Left lung (tissue), 10 donors: Measurements from ENCODE around the gene OR2A42. TPM values are rescaled to one million over a fixed set of nuclear protein-coding genes. Genes with fewer than 3 reads are reported as not detected.
A peak's percentile ranks its signal among the peaks of the same experiment; 100 is the strongest.
"Not testable (repeated sequence)": the region's sequence is repeated elsewhere in the genome, so short reads cannot be mapped to it uniquely, and the experiment has no call there.

ENCODE experiments used
- ATAC-seq: fragments of 200-7000 bp; cut with Tn5 transposase; one replicate; pipeline ENCODE4 v1.9.1; 2020; ENCODE audit warnings: moderate library complexity
- DNase-seq, 4 donors: peaks; one replicate each; pipeline ENCODE4 v3.0.0-alpha.2; 2013 to 2020
- H3K27ac ChIP-seq, 2 donors: fragments of 200-600 bp; sonication (generic) in 1 of 2; one replicate each; pipeline versions ENCODE4 v1.5.0 to v1.8.0; 2020 to 2021
- H3K27me3 ChIP-seq, 2 donors: fragments of 200-600 bp; sonication (generic) in 1 of 2; one replicate each; pipeline versions ENCODE4 v1.5.0 to v1.8.0; 2020 to 2021
- H3K36me3 ChIP-seq, 2 donors: fragments of 200-600 bp; sonication (generic) in 1 of 2; one replicate each; pipeline versions ENCODE4 v1.5.0 to v1.8.0; 2020 to 2021
- H3K4me1 ChIP-seq, 2 donors: fragments of 200-600 bp; one replicate each; pipeline ENCODE4 v1.8.0; 2021
- H3K4me3 ChIP-seq, 2 donors: fragments of 200-600 bp; sonication (generic) in 1 of 2; one replicate each; pipeline versions ENCODE4 v1.5.0 to v1.8.0; 2020 to 2021; ENCODE audit warnings: mild to moderate bottlenecking in 1 of 2
- H3K9me3 ChIP-seq, 2 donors: fragments of 200-600 bp; sonication (generic) in 1 of 2; one replicate each; pipeline versions ENCODE4 v1.5.0 to v1.8.0; 2020 to 2021
- intact Hi-C, 2 donors: fragments of 100-400 bp; cut with DNase I; formaldehyde crosslinking; loops; one replicate each; pipeline versions ENCODE4 v1.11.2 to v1.14.2; 2022
- polyA plus RNA-seq, 6 donors: library from polyadenylated mRNA; unstranded; fragments of 120-200 nt; gene quantifications; one replicate each; pipeline ENCODE4 v1.2.1, GENCODE V29; 2013; ENCODE audit not compliant: insufficient read length in 6 of 6
- total RNA-seq, 2 donors: library from RNA; stranded (reverse); fragmentation: NEBNext Ultra II Directional; extraction: Animal tissue kit (Norgen Biotek cat#: 25700); gene quantifications; one replicate each; pipeline ENCODE4 v1.2.1, GENCODE V29; 2021
- TF ChIP-seq, protein P1 (sequence below), 2 donors: fragments of 200-600 bp; sonication (generic) in 1 of 2; IDR thresholded peaks; one replicate each; pipeline versions ENCODE4 v1.5.0 to v1.8.0; 2021; ENCODE audit warnings: antibody characterized with exemption in 2 of 2
- donor health status: DM: no; HTN: yes; CAD: no.
- donor health status: DM: no; HTN: no; CAD: no.

The OR2A42 gene
- total and polyA plus RNA-seq, 8 donors = 1.1 to 5.6 (median 3.2) TPM; not detected in 2

- Histone ChIP-seq H3K9me3 (no peaks in the 10 kb centered on the region), H3K36me3 (no peaks in the 10 kb centered on the region), H3K27me3 (no peaks in the 10 kb centered on the region), H3K4me1 (no peaks in the 10 kb centered on the region), H3K4me3 (no peak overlapping the region), H3K27ac (no peak overlapping the region)
- TF ChIP-seq, protein P1, sequence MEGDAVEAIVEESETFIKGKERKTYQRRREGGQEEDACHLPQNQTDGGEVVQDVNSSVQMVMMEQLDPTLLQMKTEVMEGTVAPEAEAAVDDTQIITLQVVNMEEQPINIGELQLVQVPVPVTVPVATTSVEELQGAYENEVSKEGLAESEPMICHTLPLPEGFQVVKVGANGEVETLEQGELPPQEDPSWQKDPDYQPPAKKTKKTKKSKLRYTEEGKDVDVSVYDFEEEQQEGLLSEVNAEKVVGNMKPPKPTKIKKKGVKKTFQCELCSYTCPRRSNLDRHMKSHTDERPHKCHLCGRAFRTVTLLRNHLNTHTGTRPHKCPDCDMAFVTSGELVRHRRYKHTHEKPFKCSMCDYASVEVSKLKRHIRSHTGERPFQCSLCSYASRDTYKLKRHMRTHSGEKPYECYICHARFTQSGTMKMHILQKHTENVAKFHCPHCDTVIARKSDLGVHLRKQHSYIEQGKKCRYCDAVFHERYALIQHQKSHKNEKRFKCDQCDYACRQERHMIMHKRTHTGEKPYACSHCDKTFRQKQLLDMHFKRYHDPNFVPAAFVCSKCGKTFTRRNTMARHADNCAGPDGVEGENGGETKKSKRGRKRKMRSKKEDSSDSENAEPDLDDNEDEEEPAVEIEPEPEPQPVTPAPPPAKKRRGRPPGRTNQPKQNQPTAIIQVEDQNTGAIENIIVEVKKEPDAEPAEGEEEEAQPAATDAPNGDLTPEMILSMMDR (IDR thresholded peaks at IDR 0.05) = no peak
- no peak for DNase-seq
- intact Hi-C loops = no loop called here
- ATAC-seq = no peak
Measured at GRCh38 chr7:144256112-144256511, 16.7 kb upstream of the OR2A42 start.

- H3K4me3 ChIP-seq = no peak overlapping the region
Measured at GRCh38 chr7:144255471-144255897, 16.1 kb upstream of the OR2A42 start.

GRCh38 chr7:144252307-144252706 lies 12.9 kb upstream of the OR2A42 start:
- H3K4me3 ChIP-seq, intact Hi-C loops, H3K9me3 ChIP-seq, H3K4me1 ChIP-seq, H3K27ac ChIP-seq, H3K36me3 ChIP-seq, H3K27me3 ChIP-seq, DNase-seq, ATAC-seq: not testable (repeated sequence)

More at GRCh38 chr7:144255471-144255897, 16.1 kb upstream of the OR2A42 start:
- Histone ChIP-seq H3K36me3 (no peaks in the 10 kb centered on the region), H3K27me3 (no peaks in the 10 kb centered on the region), H3K9me3 (no peaks in the 10 kb centered on the region), H3K27ac (no peak overlapping the region), H3K4me1 (no peaks in the 10 kb centered on the region)
- no peak for ATAC-seq
- TF ChIP-seq, protein P1 (IDR thresholded peaks at IDR 0.05) = no peak
- no peak for DNase-seq
- intact Hi-C loops = no loop called here

DNA sequence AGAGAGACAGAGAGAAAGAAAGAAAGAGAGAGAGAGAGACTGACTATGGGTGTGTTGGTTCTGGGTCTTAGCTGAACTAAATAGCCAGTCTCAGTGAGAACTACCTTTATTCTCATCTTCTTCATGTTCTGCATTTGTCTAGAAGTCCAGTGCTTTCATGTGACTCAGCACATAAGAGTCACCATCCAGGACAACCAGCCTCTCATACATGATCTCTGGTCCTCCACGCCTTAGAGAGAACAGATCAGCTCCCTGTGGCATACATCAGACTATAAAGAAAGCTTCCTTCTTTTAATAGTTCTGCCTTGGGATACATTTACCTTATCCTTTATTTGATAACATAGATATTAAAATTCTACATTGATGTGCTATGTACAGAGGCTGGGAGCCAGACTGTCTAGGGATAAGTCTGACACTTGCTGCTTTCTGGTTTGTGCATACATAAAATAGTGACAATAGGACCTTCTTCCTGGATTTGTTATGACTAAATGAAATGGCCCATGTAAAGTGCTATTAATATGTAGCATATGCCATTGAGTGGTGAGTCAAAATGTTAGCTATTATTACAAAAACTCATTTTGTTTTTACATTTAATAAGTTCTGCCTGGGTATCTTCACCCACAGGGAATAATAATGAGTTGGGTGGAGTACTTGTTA lies 8.4 kb upstream of the OR2A42 start:
- DNase-seq = not testable (repeated sequence)

GRCh38 chr7:144246967-144247366 lies 7.6 kb upstream of the OR2A42 start:
- H3K9me3 ChIP-seq, H3K4me3 ChIP-seq, intact Hi-C loops, H3K27ac ChIP-seq, H3K36me3 ChIP-seq, ATAC-seq, DNase-seq, H3K27me3 ChIP-seq, H3K4me1 ChIP-seq: not testable (repeated sequence)

More for the DNA sequence above, 8.4 kb upstream of the OR2A42 start:
- H3K27me3 ChIP-seq, H3K9me3 ChIP-seq, intact Hi-C loops, H3K4me3 ChIP-seq, ATAC-seq, H3K4me1 ChIP-seq, H3K27ac ChIP-seq, H3K36me3 ChIP-seq: not testable (repeated sequence)

DNA sequence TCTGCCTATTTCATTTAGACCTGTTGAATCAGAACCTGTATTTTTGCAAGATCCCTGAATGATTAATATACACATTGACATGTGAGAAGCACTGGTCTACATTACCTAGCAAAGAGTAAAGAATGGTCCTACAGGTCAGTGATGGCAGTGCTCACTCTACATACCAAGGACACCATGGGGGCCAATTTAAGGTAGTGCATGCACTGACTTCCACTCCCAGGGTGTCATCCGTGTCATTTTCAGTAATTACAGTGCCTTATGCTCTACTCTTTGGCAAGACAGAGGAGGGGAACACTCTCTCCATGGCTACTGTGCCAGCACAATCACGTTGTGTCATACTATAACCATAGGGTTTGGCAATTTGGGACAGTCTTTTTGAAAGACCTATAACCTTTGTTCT lies 6.0 kb upstream of the OR2A42 start:
- H3K27ac ChIP-seq, H3K27me3 ChIP-seq, DNase-seq, ATAC-seq, H3K9me3 ChIP-seq, intact Hi-C loops, H3K4me1 ChIP-seq, H3K36me3 ChIP-seq, H3K4me3 ChIP-seq: not testable (repeated sequence)

- ATAC-seq, H3K4me3 ChIP-seq, H3K36me3 ChIP-seq, H3K9me3 ChIP-seq, H3K27ac ChIP-seq, intact Hi-C loops, H3K27me3 ChIP-seq, H3K4me1 ChIP-seq, DNase-seq: not testable (repeated sequence)
Measured at GRCh38 chr7:144238530-144239082, 799 bp downstream of the OR2A42 start.

GRCh38 chr7:144233039-144233438 lies 6.4 kb downstream of the OR2A42 start:
- H3K27ac ChIP-seq, DNase-seq, H3K27me3 ChIP-seq, intact Hi-C loops, H3K4me1 ChIP-seq, H3K36me3 ChIP-seq, H3K9me3 ChIP-seq, H3K4me3 ChIP-seq, ATAC-seq: not testable (repeated sequence)

DNA sequence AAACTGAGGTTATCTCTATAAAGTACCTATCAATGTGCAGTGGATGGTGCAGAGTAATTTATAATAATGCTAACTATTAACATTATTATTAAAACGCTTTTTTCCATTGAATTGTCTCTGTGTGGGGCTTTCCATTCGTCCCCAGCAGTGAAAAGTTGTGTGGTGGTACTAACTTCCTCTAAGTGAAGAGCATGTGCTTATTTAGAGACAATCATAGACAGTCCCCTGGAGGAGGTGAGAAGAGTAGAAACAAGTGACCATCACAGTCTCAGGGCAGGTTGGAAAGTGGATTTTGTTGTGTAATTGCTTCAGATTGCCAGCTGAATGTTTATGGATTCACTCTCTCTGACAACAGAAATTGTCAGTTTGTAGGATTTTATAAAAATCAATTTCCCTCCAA lies 8.4 kb downstream of the OR2A42 start:
- H3K9me3 ChIP-seq, DNase-seq, intact Hi-C loops, H3K27ac ChIP-seq, H3K27me3 ChIP-seq, H3K4me1 ChIP-seq, ATAC-seq, H3K4me3 ChIP-seq, H3K36me3 ChIP-seq: not testable (repeated sequence)

- H3K36me3 ChIP-seq, intact Hi-C loops, H3K9me3 ChIP-seq, H3K27ac ChIP-seq, H3K27me3 ChIP-seq, H3K4me1 ChIP-seq, H3K4me3 ChIP-seq: not testable (repeated sequence)
- peak in 1 of 4 donors; percentile 28 for DNase-seq
- ATAC-seq = peak; percentile 58
Measured at GRCh38 chr7:144228810-144229209, 10.6 kb downstream of the OR2A42 start.

GRCh38 chr7:144226866-144227265 lies 12.5 kb downstream of the OR2A42 start:
- intact Hi-C loops, H3K9me3 ChIP-seq, ATAC-seq, H3K36me3 ChIP-seq, DNase-seq, H3K4me3 ChIP-seq, H3K27ac ChIP-seq, H3K27me3 ChIP-seq, H3K4me1 ChIP-seq: not testable (repeated sequence)
